GM12874 (cell line): ENCODE measurements around the gene FOXL1.

ENCODE experiments used
- TF ChIP-seq, protein P1 (sequence below): IDR thresholded peaks from 2 replicates; pipeline ENCODE4 v1.5.1; 2011; ENCODE audit warnings: low read depth, mild to moderate bottlenecking, control low read depth, low read length, moderate library complexity; ENCODE audit not compliant: insufficient read depth

The FOXL1 gene

DNA sequence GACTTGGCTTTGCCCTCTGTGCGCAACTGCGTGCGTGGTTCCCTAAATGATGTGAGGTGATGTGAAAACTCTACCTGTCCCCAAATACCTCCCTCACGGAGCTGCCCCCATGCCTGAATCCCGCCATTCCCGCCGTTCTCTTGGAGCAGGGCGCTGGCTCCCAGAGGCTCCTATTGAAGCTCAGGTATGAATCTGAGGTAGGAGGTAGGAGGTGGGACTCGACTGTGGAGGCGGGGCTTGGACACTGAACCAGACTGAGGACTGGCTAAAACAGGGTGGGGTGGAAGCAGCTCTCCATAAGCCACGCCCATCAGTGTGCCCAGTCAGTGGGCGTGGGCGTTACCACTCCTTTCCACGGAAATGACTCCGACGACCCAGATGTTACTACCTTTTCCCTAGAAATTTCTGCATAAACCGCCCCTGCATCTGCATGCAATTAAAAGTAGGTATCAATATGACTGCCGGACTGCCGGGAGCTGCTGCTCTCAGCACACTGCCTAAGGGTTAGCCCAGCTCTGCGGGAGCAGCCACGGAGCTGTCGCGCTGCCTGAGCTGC, 41.0 kb downstream of the FOXL1 start:
- TF ChIP-seq, protein P1, sequence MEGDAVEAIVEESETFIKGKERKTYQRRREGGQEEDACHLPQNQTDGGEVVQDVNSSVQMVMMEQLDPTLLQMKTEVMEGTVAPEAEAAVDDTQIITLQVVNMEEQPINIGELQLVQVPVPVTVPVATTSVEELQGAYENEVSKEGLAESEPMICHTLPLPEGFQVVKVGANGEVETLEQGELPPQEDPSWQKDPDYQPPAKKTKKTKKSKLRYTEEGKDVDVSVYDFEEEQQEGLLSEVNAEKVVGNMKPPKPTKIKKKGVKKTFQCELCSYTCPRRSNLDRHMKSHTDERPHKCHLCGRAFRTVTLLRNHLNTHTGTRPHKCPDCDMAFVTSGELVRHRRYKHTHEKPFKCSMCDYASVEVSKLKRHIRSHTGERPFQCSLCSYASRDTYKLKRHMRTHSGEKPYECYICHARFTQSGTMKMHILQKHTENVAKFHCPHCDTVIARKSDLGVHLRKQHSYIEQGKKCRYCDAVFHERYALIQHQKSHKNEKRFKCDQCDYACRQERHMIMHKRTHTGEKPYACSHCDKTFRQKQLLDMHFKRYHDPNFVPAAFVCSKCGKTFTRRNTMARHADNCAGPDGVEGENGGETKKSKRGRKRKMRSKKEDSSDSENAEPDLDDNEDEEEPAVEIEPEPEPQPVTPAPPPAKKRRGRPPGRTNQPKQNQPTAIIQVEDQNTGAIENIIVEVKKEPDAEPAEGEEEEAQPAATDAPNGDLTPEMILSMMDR: no peak

DNA sequence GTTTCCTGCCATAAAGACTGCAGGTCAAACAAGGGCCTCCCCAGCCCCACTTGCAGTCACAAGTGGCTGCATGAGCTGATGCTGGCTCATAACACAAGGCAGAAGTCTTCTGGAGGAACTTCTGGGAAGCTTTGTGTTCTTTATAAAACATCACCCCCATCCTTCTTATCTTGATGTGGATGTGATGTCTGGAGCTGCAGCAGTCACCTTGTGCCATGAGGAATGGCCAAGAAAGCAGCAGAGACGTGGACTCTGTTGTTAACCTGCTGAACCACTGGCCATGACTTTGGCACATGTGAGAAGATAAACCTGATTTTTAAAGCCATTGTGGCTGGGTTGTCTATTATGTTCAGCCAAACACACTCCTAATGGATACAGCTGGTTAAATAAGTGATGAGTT, 41.8 kb downstream of the FOXL1 start:
- TF ChIP-seq, protein P1: no peak

DNA sequence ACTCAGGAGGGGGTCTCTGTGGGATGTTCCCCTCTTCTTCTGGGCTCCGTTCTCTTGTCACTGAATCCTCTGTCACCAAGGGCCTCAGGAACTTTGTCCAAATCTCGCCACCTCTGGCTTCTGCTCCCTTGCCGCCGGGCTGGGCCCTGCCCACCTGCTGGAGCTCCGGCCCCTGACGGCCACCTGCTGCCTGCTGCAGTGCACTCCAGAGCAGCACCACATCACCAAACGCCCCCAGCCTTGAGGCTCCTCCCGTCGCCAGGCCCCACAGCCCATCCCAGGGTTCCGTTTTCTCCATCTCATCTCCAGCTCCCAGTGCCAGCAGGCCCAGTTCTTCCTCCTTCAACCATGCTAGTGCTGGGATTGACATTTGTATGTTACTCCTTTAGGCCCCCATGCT, 43.6 kb downstream of the FOXL1 start:
- TF ChIP-seq, protein P1: no peak

DNA sequence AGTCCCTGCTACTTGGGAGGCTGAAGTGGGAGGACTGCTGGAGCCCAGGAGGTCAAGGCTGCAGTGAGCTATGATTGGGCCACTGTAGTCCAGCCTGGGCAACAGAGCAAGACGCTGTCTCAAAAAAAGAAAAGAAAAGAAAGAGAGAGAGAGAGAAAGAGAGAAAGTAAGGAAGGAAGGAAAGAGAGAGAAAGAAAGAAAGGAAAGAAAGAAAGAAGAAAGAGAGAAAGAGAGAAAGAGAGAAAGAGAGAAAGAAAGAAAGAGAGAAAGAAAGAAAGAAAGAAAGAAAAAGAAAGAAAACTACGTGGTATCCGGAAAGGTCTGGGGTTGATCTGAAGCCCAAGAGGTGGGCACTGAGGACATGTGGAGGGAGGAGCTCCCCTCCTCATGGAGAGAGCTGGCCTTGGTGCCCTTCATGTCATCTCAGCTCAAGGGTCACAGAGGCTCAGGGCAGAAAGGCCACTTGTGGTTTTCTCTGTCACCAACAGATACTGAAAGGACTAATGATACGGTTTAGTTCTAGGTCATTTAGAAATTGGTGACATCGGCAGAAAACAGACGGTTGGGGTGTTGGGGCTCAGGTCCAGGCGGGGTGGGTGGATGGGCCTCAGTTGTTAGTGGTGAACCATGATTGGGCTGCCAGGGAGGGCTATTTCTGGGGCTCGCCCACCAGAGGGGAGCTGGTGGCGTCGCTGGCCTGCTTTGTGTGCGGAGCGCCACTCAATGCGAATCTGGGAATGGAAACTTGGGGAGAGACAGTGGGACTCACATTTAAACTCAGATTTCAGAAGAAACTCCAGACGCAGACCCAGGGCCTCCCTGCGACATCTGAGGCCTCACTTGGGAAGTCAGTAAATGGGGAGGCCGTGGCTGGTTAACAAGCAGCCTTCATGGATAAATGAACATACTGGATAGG, 44.6 kb downstream of the FOXL1 start:
- TF ChIP-seq, protein P1: no peak

DNA sequence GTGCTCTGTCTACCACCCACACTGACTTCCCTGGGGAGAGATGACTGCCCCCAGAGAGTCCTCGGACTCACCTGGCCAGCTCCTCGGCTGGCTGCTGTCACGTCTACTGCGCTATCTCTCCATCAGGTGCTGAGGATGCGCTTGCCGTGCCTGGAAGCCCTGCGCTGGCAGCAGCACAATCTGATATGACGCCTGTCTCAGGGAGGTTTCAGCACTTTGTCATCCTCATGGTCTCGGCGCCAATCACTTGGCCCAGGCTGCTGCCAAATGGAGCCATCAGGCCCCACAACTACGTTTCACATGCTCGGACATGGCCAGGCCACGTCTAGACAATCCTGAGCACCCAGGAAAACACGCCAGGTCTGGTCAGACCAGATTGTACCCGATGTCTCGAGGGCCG, 46.7 kb downstream of the FOXL1 start:
- TF ChIP-seq, protein P1: no peak

DNA sequence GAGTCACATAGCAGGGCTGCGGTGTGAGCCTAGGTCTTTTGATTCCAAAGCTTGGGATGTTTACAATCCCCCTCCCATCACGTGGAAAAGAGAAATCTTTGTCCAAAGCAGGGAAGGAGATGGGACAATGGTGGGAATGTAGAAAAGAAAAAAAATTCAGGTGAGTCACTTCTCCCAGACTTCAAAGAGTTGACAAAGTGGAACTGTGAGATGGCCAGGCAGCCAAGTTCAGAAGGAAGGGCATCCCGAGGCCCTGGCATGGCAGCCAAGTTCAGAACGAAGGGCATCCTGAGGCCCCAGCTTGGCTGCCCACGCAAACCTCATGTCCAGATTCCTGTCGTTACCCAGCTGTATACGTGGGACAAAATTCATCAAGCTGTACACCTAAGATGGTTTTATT, 47.5 kb downstream of the FOXL1 start:
- TF ChIP-seq, protein P1: no peak

DNA sequence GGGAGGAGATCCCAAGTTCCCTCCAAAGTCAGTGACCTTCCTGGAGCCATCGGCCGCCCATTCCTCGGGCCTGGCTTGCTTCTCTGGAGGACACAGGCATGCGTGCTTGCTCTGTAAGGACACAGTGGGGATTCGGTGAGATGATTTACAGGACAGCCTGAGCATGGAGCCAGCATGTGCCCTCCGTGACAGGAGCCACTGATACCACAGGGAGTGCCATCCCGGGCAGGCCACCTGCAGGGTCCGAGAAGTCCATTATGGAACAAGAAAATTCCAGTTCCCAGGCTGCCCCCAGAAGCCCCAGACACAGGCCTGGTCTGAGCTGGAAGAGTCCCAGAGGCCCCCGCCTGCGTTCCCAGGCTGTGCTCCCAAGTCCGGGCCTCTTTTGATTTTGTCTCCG, 47.9 kb downstream of the FOXL1 start:
- TF ChIP-seq, protein P1: no peak
